Lung microvascular endothelial cell (primary cell): ENCODE results near the gene RAVER2. TPM values are rescaled to one million over a fixed set of nuclear protein-coding genes. Genes with fewer than 3 reads are reported as not detected.
"Not testable (repeated sequence)": the region's sequence is repeated elsewhere in the genome, so short reads cannot be mapped to it uniquely, and the experiment has no call there.

ENCODE experiments used
- DNase-seq, 2 donors: peaks; one replicate each; pipeline versions ENCODE4 v3.0.0 to v3.0.0-alpha.2; 2010; ENCODE audit warnings: low read depth in 2 of 2
- total RNA-seq: library from RNA; depleted of rRNA; stranded (reverse); fragments of >200 nt; gene quantifications from 2 replicates; pipeline ENCODE4 v1.2.1, GENCODE V29; 2014

RAVER2 gene
- total RNA-seq = 0.79 and 4.8 TPM in 2 replicates

DNA sequence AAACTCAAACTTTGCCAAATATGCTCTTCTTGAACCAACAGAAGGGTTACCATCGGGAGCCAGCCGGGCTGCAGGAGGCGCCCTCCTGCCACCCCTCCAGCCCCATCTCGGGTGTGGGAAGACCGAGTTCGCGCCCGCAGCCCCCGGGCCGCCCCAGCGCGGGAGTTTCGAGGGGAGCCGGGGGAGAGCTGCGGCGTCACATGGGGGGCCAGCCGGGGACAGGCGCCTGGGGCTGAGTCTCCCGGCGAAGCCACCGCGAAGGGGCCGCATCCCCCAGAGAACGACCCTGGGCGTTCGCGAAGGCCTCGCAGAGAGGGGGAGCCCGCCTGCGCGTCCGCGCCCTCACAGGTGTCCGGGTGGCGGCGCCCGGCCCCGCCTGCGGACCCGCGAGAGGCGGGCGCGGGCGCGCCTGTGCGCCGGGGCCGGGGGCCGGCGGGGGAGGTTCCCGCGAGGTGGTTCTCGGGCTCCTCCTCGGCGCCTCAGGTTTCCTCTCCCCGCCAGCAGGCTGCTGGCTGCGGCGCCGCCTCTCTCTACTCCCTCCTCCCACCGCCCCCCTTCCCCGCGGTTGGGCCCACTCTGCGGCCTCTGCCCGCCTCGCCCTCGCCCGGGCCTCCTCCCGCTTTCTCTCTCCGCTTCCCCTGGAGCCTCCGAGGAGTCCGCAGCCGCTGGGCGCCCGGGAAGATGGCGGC is at the start of gene RAVER2:
RAVER2 (plus strand) TSS at position 584 of the 689 bp plus-strand sequence; CDS start at position 682, 98 bp downstream.
- DNase-seq = peak; percentile 47 to 58

- no peak for DNase-seq
Measured at GRCh38 chr1:64696879-64697278, 48.0 kb upstream of the RAVER2 start.

- no peak for DNase-seq
Measured at GRCh38 chr1:64699327-64699726, 45.5 kb upstream of the RAVER2 start.

- no peak for DNase-seq
Measured at GRCh38 chr1:64701071-64701470, 43.8 kb upstream of the RAVER2 start.

DNA sequence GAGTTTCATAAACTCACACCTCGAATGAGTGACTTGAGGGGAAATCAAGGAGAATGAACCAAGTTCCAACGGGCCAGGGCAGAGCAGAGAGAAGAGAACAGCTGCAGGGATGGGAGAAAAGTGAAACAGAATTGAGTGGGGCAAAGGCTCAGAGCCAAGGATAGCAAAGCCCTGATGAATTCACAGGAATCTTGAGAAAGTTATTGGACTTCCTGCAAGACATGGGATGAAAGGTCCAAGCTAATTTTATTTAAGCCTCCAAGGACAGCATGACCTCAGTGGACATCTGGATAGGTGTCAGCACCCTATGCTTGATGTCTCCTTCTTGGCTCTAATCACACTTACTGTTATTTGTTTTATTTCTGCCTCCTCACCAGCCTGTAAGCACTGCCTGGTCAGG is 43.0 kb upstream of the RAVER2 start:
- peak in 1 of 2 donors; percentile 3 for DNase-seq

DNA sequence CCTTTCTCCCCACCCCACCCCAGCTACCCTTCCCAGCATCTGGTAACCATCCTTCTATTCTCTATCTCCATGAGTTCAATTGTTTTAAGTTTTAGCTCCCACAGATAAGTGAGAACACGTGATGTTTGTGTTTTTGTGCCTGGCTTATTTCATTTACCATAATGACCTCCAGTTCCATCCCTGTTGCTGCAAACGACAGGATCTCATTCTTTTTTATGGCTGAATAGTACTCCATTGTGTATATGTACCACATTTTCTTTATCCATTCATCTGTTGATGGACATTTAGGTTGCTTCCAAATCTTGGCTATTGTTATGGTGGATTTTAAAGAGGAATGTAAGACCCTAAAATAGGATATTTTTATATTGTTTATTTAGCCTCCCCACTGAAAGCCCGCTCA is 42.2 kb upstream of the RAVER2 start:
- DNase-seq = not testable (repeated sequence)

- no peak for DNase-seq
Measured at GRCh38 chr1:64703600-64703999, 41.3 kb upstream of the RAVER2 start.

- no peak for DNase-seq
Measured at GRCh38 chr1:64705591-64705990, 39.3 kb upstream of the RAVER2 start.

GRCh38 chr1:64711266-64711665 is 33.6 kb upstream of the RAVER2 start:
- no peak for DNase-seq

DNA sequence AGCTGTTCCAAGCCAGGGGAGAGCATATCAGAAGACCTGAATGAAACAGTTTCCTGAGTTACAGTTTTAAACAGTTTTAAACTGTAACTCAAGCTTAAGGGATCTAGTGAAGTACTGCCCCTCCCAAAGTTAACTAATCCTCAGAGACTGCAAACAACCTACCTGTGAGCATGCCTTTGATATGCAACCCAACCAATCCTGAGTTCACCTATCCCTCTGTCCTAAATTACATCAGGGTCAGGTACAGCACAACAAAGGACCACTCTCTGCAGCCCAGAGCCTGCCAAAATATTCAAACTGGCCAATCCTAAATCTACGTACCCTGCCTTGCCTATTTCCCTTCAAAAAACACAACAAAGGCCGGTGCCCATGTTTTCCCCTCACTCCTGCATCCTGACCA is 32.8 kb upstream of the RAVER2 start:
- DNase-seq = no peak

- no peak for DNase-seq
Measured at GRCh38 chr1:64715186-64715585, 29.7 kb upstream of the RAVER2 start.

GRCh38 chr1:64721135-64721534 is 23.7 kb upstream of the RAVER2 start:
- no peak for DNase-seq

GRCh38 chr1:64721576-64722145 is 23.2 kb upstream of the RAVER2 start:
- DNase-seq = no peak

DNA sequence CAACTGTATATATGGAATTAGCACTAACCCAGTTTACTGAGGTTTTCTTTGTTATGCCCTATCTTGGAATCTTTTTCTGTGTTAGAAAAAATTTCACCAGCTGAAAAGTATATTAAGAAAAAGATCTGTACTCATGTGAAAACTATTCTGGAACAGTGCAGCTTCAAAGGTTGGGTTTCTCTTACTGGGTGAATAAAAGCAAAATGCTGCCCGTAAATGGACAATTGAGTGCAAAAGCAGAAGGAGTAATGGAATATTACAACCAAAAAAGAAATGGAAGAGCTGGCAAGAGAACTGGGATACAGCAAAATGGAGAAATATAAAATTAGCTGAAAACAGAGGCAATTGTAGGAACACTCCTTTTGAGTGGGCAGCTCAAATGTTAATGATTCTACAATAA is 17.0 kb upstream of the RAVER2 start:
- DNase-seq = no peak

DNA sequence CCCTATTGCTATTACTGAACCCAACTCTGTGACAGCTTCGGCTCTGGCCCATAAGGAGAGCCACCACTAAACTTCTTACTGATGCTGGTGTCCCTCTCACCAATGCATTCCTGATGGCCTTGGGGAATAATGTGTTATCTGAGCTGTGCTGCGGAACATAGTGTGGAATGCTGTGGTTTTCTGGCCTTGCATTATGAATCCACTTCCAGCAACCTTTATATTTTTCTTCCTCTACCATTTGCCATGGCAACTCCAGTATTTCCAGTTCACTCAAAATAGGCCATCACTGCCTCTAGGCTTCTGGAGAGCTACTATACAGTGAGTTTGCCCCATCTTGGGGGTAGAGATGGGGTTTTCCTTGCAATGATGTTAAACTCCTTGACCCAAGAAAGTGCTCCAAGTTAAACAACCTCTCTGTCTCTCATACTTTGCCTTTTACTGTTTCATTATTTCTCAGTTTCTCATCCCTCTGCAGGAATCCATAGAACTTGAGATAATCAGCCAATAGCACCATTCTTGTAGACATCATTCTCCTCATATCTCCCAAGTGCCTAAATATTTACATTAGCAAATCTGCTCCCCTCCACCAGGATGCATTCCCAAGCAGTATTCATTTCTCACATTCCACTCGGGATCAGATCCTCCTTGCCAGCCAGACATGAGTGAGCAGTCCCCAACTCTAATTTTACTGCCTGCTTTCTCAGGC is 11.1 kb upstream of the RAVER2 start:
- no peak for DNase-seq

GRCh38 chr1:64734287-64734652 is 10.6 kb upstream of the RAVER2 start:
- no peak for DNase-seq

DNA sequence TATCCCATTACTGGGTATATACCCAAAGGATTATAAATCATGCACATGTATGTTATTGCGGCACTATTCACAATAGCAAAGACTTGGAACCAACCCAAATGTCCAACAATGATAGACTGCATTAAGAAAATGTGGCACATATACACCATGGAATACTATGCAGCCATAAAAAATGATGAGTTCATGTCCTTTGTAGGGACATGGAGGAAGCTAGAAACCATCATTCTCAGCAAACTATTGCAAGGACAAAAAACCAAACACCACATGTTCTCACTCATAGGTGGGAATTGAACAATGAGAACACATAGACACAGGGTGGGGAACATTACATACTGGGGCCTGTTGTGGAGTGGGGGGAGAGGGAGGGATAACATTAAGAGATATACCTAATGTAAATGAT is 4.2 kb upstream of the RAVER2 start:
- DNase-seq = not testable (repeated sequence)

GRCh38 chr1:64743954-64744491 is 852 bp upstream of the RAVER2 start:
- DNase-seq = peak; percentile 4 to 7

- DNase-seq = peak; percentile 21 to 39
Measured at GRCh38 chr1:64745181-64745985, 508 bp downstream of the RAVER2 start.

DNA sequence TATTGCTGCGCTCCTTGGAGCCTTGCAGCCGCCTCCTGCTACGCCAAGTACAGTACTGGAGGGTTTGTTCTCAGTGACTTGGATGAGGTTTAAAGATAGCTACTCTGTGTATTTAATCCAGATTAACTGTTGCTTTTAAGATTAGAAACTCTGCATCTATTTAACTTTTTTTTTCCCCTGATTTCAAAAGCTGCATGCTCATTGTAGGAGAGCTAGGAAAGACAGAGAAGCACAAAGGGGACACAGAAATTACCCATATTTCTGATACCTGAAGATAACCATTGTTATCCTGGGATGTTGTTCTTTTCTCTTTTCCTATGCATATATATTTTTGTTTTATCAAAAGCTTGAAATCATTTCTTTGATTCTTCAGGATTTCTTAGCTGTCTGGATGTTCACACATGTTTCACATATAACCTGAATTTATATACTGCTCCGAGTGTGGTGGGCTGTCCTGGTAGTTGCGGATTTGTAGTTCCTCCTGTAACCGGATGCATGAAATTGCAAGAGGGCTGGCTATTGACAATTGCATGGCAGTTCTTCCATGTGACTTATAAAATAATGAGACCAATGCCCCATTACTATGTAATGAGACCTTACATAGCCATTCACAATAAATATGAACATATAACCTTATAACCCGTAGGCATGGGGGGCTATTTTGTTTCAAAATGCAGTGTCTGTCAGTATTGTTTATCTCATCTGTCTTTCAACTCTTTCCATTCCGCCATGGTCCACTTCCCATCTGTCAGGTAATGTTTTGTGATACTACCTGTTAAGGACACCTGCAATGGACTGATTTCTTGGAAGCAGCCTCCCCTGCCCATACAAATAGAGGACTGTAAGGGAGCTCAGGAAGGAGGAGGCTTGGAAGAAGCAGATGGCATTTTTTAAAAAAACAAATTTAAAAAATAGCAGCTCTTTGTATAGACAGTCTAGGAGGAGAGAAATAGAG is 1.4 kb downstream of the RAVER2 start:
- no peak for DNase-seq

DNA sequence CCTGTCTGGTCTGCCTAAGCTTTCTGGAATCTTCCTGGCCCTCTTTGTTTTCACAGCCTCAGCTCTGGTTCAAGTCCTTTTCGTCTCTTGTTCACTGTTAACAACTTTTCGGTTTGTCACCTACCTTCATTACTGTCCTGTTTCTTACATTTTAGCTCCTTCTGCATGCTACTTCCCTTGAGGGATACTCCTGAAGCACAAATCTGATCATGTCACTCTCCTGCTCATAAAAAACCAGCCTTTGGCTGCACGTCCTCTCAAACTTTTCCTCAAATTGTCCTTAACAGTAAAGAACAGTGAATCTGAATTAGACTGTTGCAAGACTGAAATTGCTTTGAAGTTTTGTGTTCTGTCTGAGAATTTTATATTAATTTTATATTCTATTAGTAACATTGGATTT is 3.3 kb downstream of the RAVER2 start:
- DNase-seq = no peak
